ENCODE measurements around the gene MPHOSPH9. TPM values are rescaled to one million over a fixed set of nuclear protein-coding genes. Genes with fewer than 3 reads are reported as not detected.
"Not testable (repeated sequence)": the region's sequence is repeated elsewhere in the genome, so short reads cannot be mapped to it uniquely, and the experiment has no call there.

Gene MPHOSPH9
- total and polyA plus RNA-seq, 12 donors, result 11.7 to 61.7 (median 23.5) TPM

DNA sequence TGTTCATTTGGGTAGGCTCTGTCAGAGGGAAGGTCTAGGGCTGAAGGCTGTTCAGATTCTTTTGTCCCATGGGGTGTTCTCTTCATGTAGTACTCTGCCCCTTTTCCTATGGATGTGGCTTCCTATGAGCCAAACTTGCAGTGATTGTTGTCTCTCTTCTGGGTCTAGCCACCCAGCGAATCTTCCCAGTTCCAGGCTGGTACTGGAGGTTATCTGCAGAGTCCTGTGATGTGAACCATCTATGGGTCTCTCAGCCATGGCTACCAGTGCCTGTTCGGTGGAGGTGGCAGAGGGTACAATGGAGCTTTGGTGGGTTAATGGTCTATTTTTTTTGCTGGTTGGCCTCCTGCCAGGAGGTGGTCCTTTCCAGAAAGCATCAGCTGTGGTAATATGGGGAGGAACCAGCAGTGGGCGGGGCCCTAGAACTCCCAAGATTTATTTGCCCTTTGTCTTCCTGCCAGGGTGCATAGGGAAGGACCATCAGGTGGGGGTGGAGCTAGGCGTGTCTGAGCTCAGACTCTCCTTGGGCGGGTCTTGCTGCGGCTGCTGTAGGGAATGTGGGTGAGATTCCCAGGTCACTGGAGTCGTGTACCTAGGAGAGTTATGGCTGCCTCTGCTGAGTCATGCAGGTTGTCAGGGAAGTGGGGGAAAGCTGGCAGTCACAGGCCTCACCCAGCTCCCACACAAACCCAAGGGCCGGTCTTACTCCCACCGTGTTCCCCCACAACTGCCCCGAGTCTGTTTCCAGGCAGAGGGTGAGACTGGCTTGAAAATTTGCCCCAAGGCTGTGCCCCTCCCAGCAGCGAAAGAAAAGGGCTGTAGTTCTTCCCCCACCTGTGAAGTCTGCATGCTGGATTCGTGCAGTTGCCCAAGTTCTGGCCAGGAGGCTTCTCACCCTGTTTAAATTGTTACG lies 17.8 kb upstream of the MPHOSPH9 start:
- Histone ChIP-seq H3K27ac (peak overlapping the region in 1 of 5 donors; percentile 55), H3K36me3 (replicated peaks in 1 of 2) (peaks cover 0 to 24% of the 10 kb centered on the region in 2 donors), H3K4me1 (replicated peaks in 1 of 2) (peaks cover 9 to 13% of the 10 kb centered on the region in 2 donors), H3K4me3 (no peak overlapping the region), H3K27me3 (no peaks in the 10 kb centered on the region), H3K9me3 (replicated peaks in 1 of 3) (no peaks in the 10 kb centered on the region)
- peak in 4 of 7 donors; percentile 47 to 65 (median 56) for DNase-seq
- TF ChIP-seq, protein P1, sequence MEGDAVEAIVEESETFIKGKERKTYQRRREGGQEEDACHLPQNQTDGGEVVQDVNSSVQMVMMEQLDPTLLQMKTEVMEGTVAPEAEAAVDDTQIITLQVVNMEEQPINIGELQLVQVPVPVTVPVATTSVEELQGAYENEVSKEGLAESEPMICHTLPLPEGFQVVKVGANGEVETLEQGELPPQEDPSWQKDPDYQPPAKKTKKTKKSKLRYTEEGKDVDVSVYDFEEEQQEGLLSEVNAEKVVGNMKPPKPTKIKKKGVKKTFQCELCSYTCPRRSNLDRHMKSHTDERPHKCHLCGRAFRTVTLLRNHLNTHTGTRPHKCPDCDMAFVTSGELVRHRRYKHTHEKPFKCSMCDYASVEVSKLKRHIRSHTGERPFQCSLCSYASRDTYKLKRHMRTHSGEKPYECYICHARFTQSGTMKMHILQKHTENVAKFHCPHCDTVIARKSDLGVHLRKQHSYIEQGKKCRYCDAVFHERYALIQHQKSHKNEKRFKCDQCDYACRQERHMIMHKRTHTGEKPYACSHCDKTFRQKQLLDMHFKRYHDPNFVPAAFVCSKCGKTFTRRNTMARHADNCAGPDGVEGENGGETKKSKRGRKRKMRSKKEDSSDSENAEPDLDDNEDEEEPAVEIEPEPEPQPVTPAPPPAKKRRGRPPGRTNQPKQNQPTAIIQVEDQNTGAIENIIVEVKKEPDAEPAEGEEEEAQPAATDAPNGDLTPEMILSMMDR (IDR thresholded peaks at IDR 0.05), result no peak
- no peak for TF ChIP-seq POLR2A (IDR thresholded peaks at IDR 0.05)
- 56 to 82% (median 60%) methylated on average over 5 to 13 of the region's 13 CpGs for WGBS, 4 donors
- intact Hi-C loops (cut with DNase I), result no loop called here

DNA sequence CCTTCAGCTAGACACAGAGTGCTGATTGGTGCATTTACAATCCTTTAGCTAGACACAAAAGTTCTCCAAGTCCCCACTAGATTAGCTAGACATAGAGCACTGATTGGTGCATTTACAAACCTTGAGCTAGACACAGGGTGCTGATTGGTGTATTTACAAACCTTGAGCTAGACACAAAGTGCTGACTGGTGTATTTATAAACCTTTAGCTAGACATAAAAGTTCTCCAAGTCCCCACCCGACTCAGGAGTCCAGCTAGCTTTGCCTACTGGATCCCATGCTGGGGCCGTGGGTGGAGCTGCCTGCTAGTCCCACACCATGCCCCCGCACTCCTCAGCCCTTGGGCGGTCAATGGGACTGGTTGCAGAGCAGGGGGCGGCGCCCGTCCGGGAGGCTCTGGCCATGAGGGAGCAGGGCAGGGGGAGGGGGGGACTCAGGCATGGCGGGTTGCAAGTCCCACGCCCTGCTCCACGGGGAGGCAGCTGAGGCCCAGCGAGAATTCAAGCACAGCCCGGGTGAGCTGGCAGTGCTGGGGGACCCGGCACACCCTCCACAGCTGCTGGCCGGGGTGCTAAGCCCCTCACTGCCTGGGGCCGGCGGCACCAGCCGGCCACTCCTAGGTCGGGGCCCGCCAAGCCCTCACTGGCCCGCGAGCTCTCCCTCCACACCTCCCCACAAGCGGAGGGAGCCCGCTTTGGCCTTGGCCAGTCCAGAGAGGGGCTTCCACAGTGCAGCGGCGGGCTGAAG lies 16.2 kb upstream of the MPHOSPH9 start:
- H3K27ac ChIP-seq; H3K36me3 ChIP-seq (replicated peaks in 1 of 2); intact Hi-C loops (cut with DNase I); H3K4me3 ChIP-seq; H3K9me3 ChIP-seq (replicated peaks in 1 of 3); H3K27me3 ChIP-seq; DNase-seq: not testable (repeated sequence)
- WGBS, 4 donors, result 96 to 100% (median 98%) methylated on average over 4 to 26 of the region's 26 CpGs; no CpG with 5 or more reads in 1 of the 4 donors
- H3K4me1 ChIP-seq (replicated peaks in 1 of 2), result peaks cover 9 to 13% of the 10 kb centered on the region in 2 donors

DNA sequence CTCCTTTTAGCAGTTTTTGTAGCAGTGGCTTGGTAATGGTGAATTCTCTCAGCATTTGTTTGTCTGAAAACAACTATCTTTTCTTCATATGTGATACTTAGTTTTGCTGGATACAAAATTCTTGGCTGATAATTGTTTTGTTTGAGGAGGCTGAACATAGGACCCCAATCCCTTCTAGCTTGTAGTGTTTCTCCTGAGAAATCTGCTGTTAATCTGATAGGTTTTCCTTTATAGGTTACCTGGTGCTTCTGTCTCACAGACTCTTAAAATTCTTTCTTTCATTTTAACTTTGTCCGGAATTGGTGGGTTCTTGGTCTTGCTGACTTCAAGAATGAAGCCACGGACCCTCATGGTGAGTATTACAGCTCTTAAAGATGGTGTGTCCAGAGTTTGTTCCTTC lies 15.2 kb upstream of the MPHOSPH9 start:
- H3K9me3 ChIP-seq (replicated peaks in 1 of 3); H3K4me3 ChIP-seq; DNase-seq; H3K27ac ChIP-seq; H3K36me3 ChIP-seq (replicated peaks in 1 of 2); intact Hi-C loops (cut with DNase I); H3K27me3 ChIP-seq: not testable (repeated sequence)
- 96 to 100% (median 99%) methylated on average over 2 of the region's 2 CpGs for WGBS, 4 donors
- H3K4me1 ChIP-seq (replicated peaks in 1 of 2), result peaks cover 9 to 13% of the 10 kb centered on the region in 2 donors

DNA sequence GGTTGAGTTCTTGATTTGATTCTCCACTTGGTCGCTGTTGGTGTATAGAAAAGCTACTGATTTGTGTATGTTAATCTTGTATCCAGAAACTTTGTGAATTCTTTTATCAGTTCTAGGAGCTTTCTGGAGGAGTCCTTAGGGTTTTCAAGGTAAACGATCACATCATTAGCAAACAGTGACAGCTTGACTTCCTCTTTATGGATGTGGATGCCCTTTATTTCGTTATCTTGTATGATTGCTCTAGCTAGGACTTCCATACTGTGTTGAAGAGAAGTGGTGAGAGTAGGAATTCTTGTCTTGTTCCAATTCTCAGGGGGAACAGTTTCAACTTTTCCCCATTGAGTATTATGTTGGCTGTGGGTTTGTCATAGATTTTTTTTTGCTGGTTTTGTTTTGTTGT lies 12.7 kb upstream of the MPHOSPH9 start:
- no peak overlapping the region for H3K27ac ChIP-seq
- H3K4me3 ChIP-seq, result no peak overlapping the region
- H3K27me3 ChIP-seq, result no peaks in the 10 kb centered on the region
- no peak for DNase-seq
- no peak for TF ChIP-seq POLR2A (IDR thresholded peaks at IDR 0.05)
- TF ChIP-seq, protein P1 (IDR thresholded peaks at IDR 0.05), result no peak
- H3K4me1 ChIP-seq (replicated peaks in 1 of 2), result peaks cover 8 to 16% of the 10 kb centered on the region in 2 donors
- H3K9me3 ChIP-seq (replicated peaks in 1 of 3), result no peaks in the 10 kb centered on the region
- 69 to 78% (median 74%) methylated on average over 3 of the region's 3 CpGs for WGBS, 4 donors
- H3K36me3 ChIP-seq (replicated peaks in 1 of 2), result no peaks in the 10 kb centered on the region
- intact Hi-C loops (cut with DNase I), result no loop called here

DNA sequence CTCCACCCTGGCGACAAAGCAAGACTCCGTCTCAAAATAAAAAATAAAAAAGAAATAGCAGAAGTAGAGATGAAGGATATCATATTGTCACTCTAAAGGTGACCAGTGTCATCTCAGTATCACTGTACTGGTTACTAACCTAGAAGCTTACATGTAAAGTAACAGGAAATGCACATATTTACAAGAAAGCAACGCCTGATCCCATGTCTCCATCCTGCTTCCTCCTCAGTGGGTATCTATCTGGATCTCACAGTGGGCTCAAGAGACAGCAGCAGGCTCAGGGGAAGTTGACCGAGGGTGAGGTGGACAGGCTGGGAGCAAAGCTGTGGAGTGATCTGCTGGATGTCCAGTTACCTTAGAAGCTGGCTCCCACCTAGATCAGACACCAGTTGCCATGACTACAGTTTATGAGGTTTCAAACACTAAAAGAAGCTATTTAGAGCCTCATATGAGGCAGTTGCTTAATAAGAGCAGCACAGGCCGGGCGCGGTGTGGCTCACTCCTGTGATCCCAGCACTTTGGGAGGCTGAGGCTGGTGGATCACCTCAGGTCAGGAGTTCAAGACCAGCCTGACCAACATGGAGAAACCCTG lies 10.8 kb upstream of the MPHOSPH9 start:
- 72 to 78% (median 77%) methylated on average over 6 to 7 of the region's 7 CpGs for WGBS, 4 donors
- DNase-seq, result no peak
- TF ChIP-seq POLR2A (IDR thresholded peaks at IDR 0.05), result no peak
- TF ChIP-seq, protein P1 (IDR thresholded peaks at IDR 0.05), result no peak
- Histone ChIP-seq H3K27me3 (no peaks in the 10 kb centered on the region), H3K4me1 (replicated peaks in 1 of 2) (peaks cover 6 to 15% of the 10 kb centered on the region in 2 donors), H3K9me3 (replicated peaks in 1 of 3) (no peaks in the 10 kb centered on the region), H3K36me3 (replicated peaks in 1 of 2) (no peaks in the 10 kb centered on the region), H3K4me3 (no peak overlapping the region), H3K27ac (no peak overlapping the region)
- intact Hi-C loops (cut with DNase I), result no loop called here
